DND-41 (cell line): Measurements from ENCODE around the gene PPP4R3C.
"Not testable (repeated sequence)": the region's sequence is repeated elsewhere in the genome, so short reads cannot be mapped to it uniquely, and the experiment has no call there.

Experiments used
- ATAC-seq: fragments of 200-7000 bp; cut with Tn5 transposase; 3 replicates; pipeline ENCODE4 v1.9.1; 2021; ENCODE audit warnings: low read depth; ENCODE audit not compliant: insufficient read depth
- DNase-seq: peaks from one replicate; pipeline ENCODE4 v3.0.0-alpha.2; 2020
- H2AFZ ChIP-seq: 2 replicates; pipeline ENCODE4 v1.6.0; 2012; ENCODE audit warnings: low read depth, low read length
- H3K27ac ChIP-seq: 2 replicates; pipeline ENCODE4 v1.5.1; 2012; ENCODE audit warnings: low read length, inconsistent platforms
- H3K27me3 ChIP-seq: fragments of 200-600 bp; sonication (generic); 2 replicates; pipeline ENCODE4 v1.6.0; 2012; ENCODE audit warnings: low read length, mild to moderate bottlenecking, inconsistent platforms; ENCODE audit not compliant: insufficient read depth, poor library complexity
- H3K36me3 ChIP-seq: 2 replicates; pipeline ENCODE4 v1.5.1; 2012; ENCODE audit warnings: low read length, inconsistent platforms; ENCODE audit not compliant: insufficient read depth
- H3K4me1 ChIP-seq: 2 replicates; pipeline ENCODE4 v1.5.1; 2012; ENCODE audit warnings: mild to moderate bottlenecking, low read length; ENCODE audit not compliant: insufficient read depth
- H3K4me2 ChIP-seq: 2 replicates; pipeline ENCODE4 v1.6.0; 2012; ENCODE audit warnings: mild to moderate bottlenecking, moderate library complexity, low read length, inconsistent platforms; ENCODE audit not compliant: insufficient read depth
- H3K4me3 ChIP-seq, 2 experiments: fragments of 200-600 bp in 1 of 2; shearing (Covaris generic) in 1 of 2; 2 replicates each; pipeline ENCODE4 v1.5.1; 2012 to 2016; ENCODE audit warnings: inconsistent platforms in 2 of 2, low read length in 2 of 2, mild to moderate bottlenecking in 2 of 2, low read depth in 1 of 2, moderate library complexity in 1 of 2
- H3K79me2 ChIP-seq: 2 replicates; pipeline ENCODE4 v1.6.0; 2012; ENCODE audit warnings: low read length, inconsistent platforms; ENCODE audit not compliant: insufficient read depth
- H3K9ac ChIP-seq: 2 replicates; pipeline ENCODE4 v1.6.0; 2012; ENCODE audit warnings: low read depth, mild to moderate bottlenecking, inconsistent platforms, low read length, moderate library complexity
- H3K9me3 ChIP-seq: 2 replicates; pipeline ENCODE4 v1.5.1; 2012; ENCODE audit warnings: low read length, moderate library complexity, mild to moderate bottlenecking, inconsistent platforms; ENCODE audit not compliant: insufficient read depth, severe bottlenecking
- H4K20me1 ChIP-seq: 2 replicates; pipeline ENCODE4 v1.6.0; 2012; ENCODE audit warnings: low read length; ENCODE audit not compliant: insufficient read depth
- CTCF ChIP-seq: IDR thresholded peaks from 2 replicates; pipeline ENCODE4 v1.5.1; 2012; ENCODE audit warnings: borderline replicate concordance, low read length, moderate library complexity, mild to moderate bottlenecking; ENCODE audit not compliant: poor library complexity, severe bottlenecking; ENCODE audit errors: extremely low read depth
- EZH2 ChIP-seq: IDR thresholded peaks from 3 replicates; pipeline ENCODE4 v1.6.1; 2012; ENCODE audit warnings: borderline replicate concordance, low read depth, mild to moderate bottlenecking, moderate library complexity, low read length, inconsistent platforms; ENCODE audit not compliant: severe bottlenecking

PPP4R3C gene

DNA sequence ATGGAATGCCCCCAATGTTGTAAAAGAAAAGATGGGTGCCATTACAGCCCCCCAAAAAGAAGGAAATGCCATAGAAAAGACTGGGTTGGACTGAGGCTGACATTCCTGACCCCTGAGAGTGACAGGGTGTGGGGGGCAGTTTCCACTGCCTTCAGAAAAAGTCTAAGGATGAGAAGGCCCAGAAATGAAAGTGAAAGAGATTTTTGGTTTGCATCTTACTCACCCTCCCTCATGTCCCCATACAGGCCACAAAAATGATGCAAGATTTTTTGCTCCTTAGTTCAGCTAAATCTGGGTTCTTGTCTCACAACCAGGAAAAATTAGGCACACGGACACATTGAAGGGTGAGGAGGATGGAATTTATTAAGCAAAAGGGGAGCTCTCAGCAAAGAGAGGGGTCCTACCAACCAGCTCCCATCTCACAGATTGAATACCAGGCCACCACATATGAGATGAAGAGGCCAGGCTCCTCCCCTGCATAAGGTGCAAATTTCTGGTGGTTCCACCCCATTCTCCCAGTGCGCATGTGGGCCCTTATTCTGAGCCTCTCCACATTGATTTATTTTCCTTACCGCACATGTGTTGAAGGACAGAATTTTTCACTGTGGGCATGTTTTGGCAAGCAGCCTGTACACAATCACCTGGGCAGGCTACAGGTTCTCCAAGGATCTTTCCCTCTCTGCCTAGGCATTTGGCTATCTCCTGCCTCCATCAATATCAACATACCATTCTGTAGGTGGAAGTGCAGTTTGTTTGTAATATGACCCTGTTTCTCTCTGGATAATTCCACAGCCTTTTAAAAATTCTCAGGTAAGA lies 18.8 kb downstream of the PPP4R3C start:
- peaks cover 7% of the 10 kb centered on the region for H3K9me3 ChIP-seq
- peak; percentile 76 for ATAC-seq
- no peak overlapping the region; the same call in 1 of the 2 replicates for H3K27ac ChIP-seq
- H3K9ac ChIP-seq, result no peak overlapping the region
- no peaks in the 10 kb centered on the region for H3K36me3 ChIP-seq
- no peaks in the 10 kb centered on the region for H3K27me3 ChIP-seq
- TF ChIP-seq EZH2 (no peak), CTCF (no peak)
- H3K79me2 ChIP-seq, result no peaks in the 10 kb centered on the region
- peak; percentile 21 for DNase-seq
- peak overlapping the region; percentile 43; the same call in 1 of the 2 replicates for H2AFZ ChIP-seq
- H3K4me3 ChIP-seq, result no peak overlapping the region
- H3K4me2 ChIP-seq, result no peak overlapping the region
- H3K4me1 ChIP-seq, result peaks cover 6% of the 10 kb centered on the region; the same call in 1 of the 2 replicates
- no peaks in the 10 kb centered on the region for H4K20me1 ChIP-seq

GRCh38 chrX:27442392-27442791 lies 20.7 kb downstream of the PPP4R3C start:
- H3K4me2 ChIP-seq, H3K79me2 ChIP-seq, H2AFZ ChIP-seq, H3K36me3 ChIP-seq, DNase-seq, H3K27me3 ChIP-seq, H3K9me3 ChIP-seq, H3K4me3 ChIP-seq, H3K27ac ChIP-seq, H3K4me1 ChIP-seq, H4K20me1 ChIP-seq, ATAC-seq, H3K9ac ChIP-seq: not testable (repeated sequence)

- Histone ChIP-seq H3K9ac (no peak overlapping the region), H3K79me2 (no peaks in the 10 kb centered on the region), H2AFZ (no peak overlapping the region), H3K4me2 (no peak overlapping the region), H3K9me3 (peaks cover 6% of the 10 kb centered on the region), H3K27me3 (no peaks in the 10 kb centered on the region), H3K27ac (no peak overlapping the region), H3K4me3 (no peak overlapping the region), H3K4me1 (peaks cover 6% of the 10 kb centered on the region; the same call in 1 of the 2 replicates), H3K36me3 (no peaks in the 10 kb centered on the region), H4K20me1 (no peaks in the 10 kb centered on the region)
- DNase-seq (no peak), ATAC-seq (no peak)
- no peak for TF ChIP-seq CTCF
- no peak for TF ChIP-seq EZH2
These were observed 23.4 kb downstream of the PPP4R3C start for GRCh38 chrX:27439771-27440170.

GRCh38 chrX:27438937-27439336 lies 24.2 kb downstream of the PPP4R3C start:
- Histone ChIP-seq H3K27ac (no peak overlapping the region), H3K9ac (no peak overlapping the region), H3K27me3 (no peaks in the 10 kb centered on the region), H3K79me2 (no peaks in the 10 kb centered on the region), H3K9me3 (no peaks in the 10 kb centered on the region), H3K4me3 (no peak overlapping the region), H3K4me1 (0 out of 2 replicates have a peak, but pooled peaks cover 2% of the 10 kb centered on the region), H4K20me1 (no peaks in the 10 kb centered on the region), H3K36me3 (no peaks in the 10 kb centered on the region), H3K4me2 (no peak overlapping the region), H2AFZ (no peak overlapping the region)
- DNase-seq (no peak), ATAC-seq (no peak)
- TF ChIP-seq EZH2, result no peak
- no peak for TF ChIP-seq CTCF
